Ramos (cell line): ENCODE data around the gene P3H3.
"Not testable (repeated sequence)": the region's sequence is repeated elsewhere in the genome, so short reads cannot be mapped to it uniquely, and the experiment has no call there.

Experiments
- in situ Hi-C: fragments of 300-500 bp; cut with MboI; formaldehyde crosslinking; loops from one replicate; pipeline ENCODE4 v1.14.3; 2022; ENCODE audit warnings: low sequenced_read_pairs; ENCODE audit not compliant: unreplicated experiment

P3H3 gene

DNA sequence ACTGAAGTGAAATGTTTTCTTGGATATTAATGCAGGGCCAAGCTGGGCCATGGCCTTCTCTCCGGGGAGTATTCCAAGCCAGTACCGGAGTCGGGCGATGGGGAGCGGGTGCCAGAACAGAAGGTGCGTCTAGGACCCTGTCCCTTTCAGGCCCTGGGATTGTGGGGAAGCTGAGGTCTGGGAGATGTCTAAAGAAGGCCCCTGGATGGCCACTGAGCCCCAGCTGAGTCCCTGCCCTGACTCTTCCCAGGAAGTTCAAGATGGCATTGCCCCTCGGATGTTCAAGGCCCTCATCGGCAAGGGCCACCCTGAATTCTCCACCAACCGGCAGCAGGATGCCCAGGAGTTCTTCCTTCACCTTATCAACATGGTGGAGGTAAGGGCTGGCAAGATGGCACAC lies 31.9 kb downstream of the P3H3 start:
- in situ Hi-C loops, result no loop called here

DNA sequence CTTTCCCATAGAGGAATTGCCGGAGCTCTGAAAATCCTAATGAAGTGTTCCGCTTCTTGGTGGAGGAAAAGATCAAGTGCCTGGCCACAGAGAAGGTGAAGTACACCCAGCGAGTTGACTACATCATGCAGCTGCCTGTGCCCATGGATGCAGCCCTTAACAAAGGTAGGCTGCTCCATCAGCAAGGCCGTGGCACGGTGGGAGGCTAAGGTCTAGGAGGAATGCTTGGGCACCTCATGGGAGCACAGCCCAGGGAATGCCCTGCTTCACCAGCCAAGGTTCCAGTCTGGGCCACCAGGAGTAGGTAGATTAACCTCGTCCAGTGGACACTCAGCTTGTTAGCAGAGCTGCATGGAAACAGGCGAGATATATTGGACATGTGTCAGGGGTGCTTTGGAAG lies 32.7 kb downstream of the P3H3 start:
- in situ Hi-C loops, result no loop called here

DNA sequence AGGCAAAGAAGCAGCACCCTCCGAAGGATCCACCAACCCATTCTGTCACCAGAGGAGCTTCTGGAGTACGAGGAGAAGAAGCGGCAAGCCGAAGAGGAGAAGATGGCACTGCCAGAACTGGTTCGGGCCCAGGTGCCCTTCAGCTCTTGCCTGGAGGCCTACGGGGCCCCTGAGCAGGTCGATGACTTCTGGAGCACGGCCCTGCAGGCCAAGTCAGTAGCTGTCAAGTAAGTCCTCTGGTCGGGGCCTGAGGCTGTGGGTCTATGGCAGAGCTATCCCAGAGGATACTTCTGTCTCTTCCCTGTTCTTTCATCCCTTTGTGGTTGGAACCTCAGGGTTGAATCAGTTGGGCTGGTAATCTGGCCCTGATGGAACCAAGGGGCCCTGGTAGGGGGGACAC lies 33.2 kb downstream of the P3H3 start:
- in situ Hi-C loops, result no loop called here

DNA sequence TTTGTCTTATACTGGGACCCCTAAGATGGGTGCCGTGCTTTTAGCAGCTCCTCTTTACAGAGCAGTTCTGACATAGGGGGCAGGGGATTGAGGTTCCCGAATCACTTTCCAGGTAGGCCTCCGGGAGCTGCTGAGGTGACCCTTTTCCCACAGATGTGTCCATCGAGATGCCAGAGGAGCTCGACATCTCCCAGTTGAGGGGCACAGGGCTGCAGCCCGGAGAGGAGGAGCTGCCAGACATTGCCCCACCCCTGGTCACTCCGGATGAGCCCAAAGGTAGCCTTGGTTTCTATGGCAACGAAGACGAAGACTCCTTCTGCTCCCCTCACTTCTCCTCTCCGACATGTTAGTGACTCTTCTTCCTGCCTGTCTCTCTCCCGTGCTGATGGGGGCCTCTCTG lies 34.8 kb downstream of the P3H3 start:
- in situ Hi-C loops, result no loop called here

DNA sequence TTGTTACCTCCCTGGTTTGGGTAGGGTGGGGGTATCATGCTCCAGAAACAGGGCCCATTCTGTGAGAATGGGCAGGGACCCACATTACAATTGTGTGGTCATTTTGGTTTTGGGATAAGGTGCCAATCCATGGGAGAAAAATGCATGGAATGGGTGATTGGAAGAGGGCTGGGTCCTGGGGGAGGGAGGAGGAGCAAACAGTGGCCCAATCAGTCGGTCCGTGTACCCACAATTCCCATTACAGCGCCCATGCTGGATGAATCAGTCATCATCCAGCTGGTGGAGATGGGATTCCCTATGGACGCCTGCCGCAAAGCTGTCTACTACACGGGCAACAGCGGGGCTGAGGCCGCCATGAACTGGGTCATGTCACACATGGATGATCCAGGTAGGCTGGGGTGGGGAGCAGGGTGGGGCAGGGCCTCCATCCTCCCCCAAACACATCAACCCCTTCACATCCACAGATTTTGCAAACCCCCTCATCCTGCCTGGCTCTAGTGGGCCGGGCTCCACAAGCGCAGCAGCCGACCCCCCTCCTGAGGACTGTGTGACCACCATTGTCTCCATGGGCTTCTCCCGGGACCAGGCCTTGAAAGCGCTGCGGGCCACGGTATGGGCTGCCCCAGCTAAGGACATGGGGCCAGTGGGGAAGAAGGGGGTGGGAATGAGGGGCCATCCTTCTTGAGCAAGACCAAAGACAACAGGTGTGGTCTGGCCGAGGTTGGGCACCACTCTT lies 35.5 kb downstream of the P3H3 start:
- in situ Hi-C loops, result no loop called here

DNA sequence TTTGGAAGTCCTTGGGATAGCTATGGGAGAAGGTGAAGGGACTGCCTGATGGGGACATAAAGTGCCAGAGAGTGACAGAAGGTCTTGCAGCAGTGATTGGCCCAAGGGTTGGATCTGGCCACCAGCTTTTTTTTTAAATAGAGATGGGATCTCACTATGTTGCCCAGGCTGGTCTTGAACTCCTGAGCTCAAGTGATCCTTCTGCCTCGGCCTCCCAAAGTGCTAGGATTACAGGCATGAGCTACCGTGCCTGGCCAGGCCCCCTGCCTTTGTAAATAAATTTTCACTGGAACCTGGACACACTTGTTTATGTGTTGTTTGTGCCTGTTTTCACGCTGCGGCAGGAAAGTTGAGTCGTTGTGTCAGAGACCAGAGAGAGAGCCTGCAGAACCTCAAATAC lies 37.1 kb downstream of the P3H3 start:
- in situ Hi-C loops, result not testable (repeated sequence)

DNA sequence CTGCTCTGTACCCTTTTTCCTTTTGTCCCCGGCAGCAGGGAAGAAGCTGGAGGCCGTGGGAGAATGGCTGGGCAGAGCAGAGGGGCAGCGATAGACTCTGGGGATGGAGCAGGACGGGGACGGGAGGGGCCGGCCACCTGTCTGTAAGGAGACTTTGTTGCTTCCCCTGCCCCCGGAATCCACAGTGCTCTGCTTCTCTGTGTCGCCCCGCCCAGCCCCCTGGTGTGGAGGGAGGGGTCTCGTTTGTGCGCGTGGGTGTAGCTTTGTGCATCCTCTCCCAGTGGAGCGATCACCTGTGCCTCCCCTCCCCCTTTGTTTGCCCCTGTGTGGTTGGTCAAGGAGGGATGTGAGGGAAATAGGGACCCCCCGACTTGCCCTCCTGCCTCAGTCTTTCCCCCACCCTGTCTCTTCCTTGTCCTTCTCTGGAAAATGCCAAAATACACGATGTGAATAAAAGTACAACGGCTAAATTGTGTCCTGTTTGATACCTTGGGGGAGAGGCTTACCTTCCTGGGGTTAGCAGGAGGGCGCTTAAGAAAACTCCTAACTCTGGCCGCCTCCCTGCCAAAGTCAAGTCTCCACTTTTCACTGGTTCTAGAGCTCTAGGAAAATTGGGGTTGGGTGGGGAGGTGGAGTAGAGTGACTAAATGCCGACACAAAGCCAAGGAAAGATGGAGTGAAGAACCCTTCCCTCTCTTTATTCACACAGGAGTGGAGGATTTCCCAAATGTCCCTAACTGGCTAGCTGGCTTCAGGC lies 38.1 kb downstream of the P3H3 start:
- in situ Hi-C loops, result no loop called here

DNA sequence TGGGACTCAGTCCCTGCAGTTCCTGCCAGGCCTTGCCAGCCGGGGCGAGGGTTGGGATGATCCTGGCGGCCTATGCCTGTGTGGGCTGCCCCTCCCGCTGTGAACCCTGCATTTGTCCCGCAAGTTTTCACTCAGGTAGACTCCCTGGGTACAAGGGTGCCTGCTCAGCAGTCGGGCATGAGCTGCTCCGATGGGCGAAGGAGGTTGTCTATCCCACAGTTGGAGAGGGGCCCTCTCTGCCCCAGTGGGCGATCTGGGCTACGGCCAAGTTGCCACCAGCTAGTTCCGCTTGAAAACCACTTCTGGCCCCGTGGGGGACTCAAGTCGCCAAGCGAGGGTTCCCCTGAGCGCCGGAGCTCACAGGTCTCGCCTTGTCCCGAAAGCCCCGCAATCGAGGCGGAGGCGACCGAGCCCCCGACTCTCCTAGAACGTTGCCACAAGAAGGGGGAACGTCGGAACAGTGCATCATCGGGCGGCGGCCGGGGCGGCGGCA lies 38.8 kb downstream of the P3H3 start:
- in situ Hi-C loops, result no loop called here

DNA sequence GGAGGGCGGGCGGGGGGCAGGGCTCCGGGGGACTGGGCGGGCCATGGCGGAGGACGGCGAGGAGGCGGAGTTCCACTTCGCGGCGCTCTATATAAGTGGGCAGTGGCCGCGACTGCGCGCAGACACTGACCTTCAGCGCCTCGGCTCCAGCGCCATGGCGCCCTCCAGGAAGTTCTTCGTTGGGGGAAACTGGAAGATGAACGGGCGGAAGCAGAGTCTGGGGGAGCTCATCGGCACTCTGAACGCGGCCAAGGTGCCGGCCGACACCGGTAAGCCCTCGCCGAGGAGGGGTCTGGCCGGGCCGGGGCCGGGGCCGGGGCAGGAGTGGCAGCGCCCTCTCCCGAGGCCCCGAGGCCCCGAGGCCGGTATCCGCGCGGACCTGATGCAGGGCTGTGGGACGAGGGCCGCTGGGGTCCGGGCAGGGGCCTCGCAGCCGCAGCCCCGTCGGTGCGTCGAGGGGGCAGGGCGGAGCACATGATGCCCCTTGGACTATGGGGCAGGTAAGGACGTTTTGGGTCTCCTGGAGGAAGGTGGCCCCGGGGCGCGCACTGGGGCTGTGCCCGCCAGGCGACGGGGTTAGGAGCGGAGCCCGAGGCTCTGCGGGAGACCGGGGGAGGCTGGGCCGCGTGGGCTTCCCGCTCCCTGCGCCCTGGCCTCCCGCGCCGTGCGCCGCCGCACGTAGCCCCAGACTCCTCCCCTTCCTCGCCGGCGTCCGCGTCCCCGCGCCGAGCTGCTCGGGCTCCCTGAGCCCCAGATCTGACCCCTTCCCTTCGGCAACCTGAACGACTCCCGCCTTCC lies 39.4 kb downstream of the P3H3 start, which contains the start of gene TPI1:
TPI1 (plus strand) TSS at position 119 of the 798 bp plus-strand sequence; CDS start at position 155, 36 bp downstream.
- in situ Hi-C loops, result no loop called here

DNA sequence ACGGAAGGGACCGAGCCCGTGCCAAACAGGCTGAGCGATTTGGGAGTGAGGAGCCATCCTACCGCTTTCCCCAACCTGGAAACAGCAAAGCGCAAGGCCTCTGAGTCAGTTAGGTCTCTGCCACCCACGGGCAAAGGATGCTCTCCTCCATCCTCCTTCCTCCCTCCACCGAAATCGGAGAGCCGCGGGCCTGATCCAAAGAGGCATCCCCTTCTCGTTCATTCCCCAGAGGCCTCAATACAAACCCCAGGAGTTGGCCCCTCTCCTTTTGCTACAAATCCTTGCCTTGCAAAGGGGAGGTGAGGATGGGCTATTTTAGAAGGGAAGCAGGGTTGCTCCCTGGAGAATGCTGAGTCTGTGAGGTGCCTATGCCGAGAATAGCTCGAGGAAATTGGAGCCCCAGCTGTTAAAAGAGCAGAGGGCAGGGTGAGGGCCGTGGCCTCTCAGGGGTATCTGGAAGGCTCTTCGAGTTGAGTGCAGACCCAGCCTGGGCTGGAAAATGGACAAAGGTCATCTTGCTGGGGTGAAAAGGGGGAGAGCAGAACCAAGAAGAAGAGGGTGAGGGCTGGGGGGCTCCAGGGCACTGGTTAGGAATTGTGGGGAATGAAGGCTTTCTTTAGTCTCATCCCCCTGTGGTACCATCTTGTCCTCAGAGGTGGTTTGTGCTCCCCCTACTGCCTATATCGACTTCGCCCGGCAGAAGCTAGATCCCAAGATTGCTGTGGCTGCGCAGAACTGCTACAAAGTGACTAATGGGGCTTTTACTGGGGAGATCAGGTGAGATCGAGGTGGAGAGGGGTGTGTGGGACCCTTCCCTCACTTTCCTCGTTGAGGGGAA lies 40.2 kb downstream of the P3H3 start:
- in situ Hi-C loops, result no loop called here

DNA sequence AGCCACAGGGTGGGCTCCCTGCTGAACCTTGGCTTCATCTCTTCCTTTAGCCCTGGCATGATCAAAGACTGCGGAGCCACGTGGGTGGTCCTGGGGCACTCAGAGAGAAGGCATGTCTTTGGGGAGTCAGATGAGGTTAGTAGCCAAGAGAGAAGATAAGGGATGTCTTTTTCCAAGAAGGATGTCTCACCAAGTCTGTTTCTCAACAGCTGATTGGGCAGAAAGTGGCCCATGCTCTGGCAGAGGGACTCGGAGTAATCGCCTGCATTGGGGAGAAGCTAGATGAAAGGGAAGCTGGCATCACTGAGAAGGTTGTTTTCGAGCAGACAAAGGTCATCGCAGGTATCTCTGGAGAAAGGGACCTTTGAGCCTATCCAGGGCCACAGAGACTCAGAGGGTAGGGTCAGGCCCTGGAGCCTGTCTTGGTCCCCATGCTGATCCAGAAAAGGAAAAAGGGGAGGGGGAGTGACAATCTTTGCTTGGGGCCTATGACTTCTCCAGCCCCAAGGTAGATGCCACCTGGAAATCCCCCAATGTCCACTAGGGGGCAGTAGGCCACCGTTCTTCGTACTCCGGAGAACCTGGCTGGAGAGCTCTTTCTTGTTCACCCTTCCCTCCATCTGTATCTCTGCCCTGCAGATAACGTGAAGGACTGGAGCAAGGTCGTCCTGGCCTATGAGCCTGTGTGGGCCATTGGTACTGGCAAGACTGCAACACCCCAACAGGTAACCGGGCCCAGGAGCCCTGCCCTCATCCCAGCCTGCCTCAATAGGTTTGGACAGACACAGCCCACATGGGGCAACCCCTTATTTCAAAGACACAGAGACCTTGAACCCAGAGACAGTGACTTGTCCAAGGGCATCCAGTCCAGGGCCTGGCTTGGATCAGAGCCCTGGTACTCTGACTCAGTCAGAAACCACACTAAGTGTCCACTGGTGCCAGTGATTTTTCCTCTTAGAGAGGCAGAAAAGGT lies 41.1 kb downstream of the P3H3 start:
- in situ Hi-C loops, result no loop called here

DNA sequence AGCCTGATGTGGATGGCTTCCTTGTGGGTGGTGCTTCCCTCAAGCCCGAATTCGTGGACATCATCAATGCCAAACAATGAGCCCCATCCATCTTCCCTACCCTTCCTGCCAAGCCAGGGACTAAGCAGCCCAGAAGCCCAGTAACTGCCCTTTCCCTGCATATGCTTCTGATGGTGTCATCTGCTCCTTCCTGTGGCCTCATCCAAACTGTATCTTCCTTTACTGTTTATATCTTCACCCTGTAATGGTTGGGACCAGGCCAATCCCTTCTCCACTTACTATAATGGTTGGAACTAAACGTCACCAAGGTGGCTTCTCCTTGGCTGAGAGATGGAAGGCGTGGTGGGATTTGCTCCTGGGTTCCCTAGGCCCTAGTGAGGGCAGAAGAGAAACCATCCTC lies 42.1 kb downstream of the P3H3 start:
- in situ Hi-C loops, result not testable (repeated sequence)

DNA sequence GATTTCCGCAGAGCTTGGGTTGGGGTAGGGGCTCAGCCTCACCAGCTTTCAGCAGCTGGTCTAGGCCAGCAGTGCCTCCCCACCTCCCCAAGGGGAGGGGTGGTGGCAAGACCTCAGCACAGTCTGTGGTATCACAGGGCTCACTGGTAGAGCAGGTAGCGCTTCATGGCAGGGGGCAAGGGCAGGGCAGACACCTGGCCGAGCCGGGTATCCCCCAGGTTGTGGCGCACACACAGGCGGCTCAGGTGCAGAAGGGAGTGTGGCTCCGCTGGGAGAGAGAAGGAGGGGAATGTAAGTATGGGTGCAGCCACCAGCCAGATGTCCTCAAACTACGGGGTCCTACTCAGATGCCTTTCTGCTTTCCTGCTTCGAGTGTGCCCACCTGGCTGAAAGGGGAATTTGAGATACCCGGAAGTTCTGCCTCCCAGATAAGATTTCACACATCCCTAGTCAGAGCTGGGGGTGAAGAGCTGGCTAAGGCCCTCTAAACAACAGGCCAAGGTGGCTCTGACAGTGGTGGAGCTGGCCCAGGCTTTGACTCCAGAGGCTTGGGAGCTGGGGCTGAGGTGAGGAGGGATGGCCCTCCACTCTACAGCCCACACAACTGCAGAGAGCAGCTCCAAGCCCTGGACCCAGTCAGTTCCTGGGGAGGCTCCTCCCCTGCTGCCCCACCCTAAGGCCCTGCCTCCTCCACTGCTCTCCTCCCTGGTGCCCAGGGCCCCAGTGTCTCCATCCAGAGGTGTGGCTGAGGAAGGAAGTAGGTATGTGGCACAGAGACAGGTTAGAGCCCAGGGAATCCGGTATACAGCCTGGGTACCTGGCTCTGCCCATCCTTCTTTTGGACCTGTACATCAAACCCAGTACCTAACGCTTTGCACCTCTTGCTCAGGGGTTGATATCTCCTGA lies 43.1 kb downstream of the P3H3 start:
- in situ Hi-C loops, result no loop called here

DNA sequence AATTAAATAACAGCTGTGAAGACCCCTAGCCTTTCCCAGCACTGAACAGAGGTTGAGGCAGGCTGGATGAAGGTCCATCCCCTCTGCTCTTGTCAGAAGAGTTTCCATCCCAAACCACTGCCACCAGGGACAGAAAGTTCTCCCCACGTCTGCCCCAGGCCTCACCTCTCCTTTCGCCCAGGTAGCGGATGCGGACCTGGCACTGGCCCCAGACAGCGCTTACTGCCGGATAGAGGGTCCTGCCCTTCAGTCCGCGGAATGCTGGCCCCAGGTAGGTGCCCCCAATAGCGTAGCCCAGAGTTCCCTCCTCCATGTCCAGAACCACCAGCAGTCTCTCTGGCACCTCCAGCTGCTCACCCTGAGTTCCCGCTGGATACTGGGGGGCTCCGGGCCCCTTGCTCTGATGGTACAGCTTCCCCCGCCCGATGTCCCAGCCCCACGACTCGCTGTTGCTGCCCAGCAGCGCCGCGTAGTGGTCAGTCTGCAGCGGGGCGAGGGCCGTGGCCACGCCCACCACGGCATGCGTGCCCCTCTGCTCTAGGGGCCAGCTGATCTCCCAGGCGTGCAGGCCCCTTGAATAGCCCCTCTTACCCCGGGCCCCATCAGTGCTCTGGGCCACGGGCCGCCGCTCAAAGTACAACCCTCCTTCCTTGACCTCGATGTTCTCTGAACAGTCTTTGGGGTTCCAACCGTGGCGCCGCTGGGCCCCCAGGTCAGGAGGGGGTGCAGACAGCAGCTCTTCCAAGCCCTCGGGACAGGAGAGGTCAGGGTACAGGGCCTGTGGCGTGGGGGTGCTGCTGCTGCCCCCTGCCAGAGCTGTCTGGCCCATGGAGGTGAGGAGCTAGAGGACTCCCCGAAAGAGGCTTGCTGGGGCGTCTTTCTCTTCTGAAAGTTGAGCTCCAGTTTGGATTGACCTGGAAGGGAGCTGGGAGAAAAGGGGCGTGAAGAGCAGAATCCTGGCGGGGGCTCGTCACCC lies 44.2 kb downstream of the P3H3 start:
- in situ Hi-C loops, result no loop called here

DNA sequence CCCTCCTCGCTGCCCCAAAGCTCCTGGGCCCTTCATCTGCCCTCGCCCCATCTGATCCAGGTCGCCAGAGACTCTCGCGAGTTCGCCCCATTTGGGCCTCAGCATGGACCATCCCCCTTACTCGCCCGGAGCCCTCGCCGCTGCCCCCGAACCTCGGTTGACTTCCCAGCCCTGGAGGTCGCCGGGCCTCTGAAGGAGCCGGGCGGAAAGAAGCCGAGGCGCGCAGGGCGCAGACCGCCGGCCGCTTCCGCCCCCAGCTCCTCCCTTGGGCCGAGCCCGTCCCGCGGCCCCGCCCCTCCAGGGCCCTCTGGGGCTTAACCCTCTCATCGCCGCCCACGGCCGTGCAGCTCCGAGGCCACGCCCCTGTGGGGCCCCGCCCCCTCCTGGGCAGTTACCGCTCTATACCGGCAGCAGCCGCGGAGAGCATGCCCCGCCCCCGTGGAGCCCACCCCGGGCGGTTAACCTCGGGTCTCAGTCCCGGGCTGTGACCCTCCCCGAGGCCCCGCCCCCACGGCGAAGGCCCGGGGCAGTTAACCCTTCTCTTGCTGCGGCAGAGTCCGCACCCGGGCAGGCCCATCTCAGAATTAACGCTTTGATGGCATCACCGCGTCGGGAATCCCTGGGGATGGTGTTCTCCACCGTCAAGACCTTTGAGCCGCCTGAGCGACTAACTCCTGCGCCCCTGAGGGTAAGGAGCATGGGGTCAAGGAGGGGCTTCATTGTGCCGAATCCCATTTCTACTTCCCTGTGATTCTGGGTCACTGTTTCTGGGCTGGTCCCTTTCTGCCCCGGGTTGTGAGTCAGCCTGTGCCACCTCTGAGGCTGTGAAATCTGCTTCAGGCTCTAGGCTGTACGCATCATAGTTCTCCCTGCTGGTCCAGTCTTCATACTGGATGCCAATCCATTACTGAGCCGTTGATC lies 45.1 kb downstream of the P3H3 start, which contains the start of gene SPSB2:
SPSB2 (minus strand) TSS at position 210 of the 921 bp plus-strand sequence. CDS start 402 bp downstream, outside the sequence.
- in situ Hi-C loops, result no loop called here

DNA sequence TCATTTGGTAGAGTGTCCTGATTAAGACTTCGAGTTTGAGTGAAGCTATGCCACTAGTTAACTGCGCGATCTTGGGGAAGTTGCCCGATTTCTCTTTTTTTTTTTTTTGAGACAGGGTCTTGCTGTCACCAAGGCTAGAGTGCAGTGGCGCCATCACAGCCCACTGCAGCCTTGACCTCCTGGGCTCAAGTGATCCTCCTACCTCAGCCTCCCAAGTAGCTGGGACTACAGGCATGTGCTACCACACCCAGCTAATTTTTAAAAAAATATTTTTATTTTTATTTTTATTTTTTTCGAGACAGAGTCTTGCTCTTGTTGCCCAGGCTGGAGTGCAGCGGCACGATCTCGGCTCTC lies 45.8 kb downstream of the P3H3 start:
- in situ Hi-C loops, result not testable (repeated sequence)
